ENCODE results near the gene PRDM4. TPM values are rescaled to one million over a fixed set of nuclear protein-coding genes. Genes with fewer than 3 reads are reported as not detected.

The PRDM4 gene
- total and polyA plus RNA-seq, 2 of the 4 experiments (the other 2 are of a cell fraction), result 20.1 to 26.7 TPM

GRCh38 chr12:107798580-107798979, 37.6 kb upstream of the PRDM4 start:
- Histone ChIP-seq H3K36me3 (ENCODE audit: control insufficient read depth, insufficient read depth, low read length) (no peaks in the 10 kb centered on the region), H3K4ac (ENCODE audit: low read depth, low read length) (no peak overlapping the region), H3K23ac (ENCODE audit: low read depth, low read length) (no peak overlapping the region), H2AK5ac (ENCODE audit: low read depth, low read length) (no peak overlapping the region), H2AFZ (replicated peaks; ENCODE audit: low read length, poor library complexity) (no peak overlapping the region), H3K4me2 (ENCODE audit: low read depth, low read length) (no peak overlapping the region), H3K79me1 (ENCODE audit: low read depth in 1 of 2, low read length in 2 of 2) (no peaks in the 10 kb centered on the region), H3K4me3 (ENCODE audit: insufficient read depth, low read depth, low read length) (no peak overlapping the region), H2AK9ac (replicated peaks; ENCODE audit: low read depth, low read length, poor library complexity) (no peak overlapping the region), H3K4me1 (ENCODE audit: control insufficient read depth, insufficient read depth, low read length) (no peaks in the 10 kb centered on the region), H3K14ac (replicated peaks; ENCODE audit: low read depth, low read length) (no peak overlapping the region), H3K27ac (ENCODE audit: insufficient read depth, low read length) (no peak overlapping the region), H3K9me1 (ENCODE audit: insufficient read depth, low read length) (no peaks in the 10 kb centered on the region), H2BK15ac (ENCODE audit: low read depth, low read length) (no peak overlapping the region), H4K91ac (ENCODE audit: insufficient read depth, low read depth, low read length) (no peak overlapping the region), H3K18ac (ENCODE audit: low read depth, low read length) (no peak overlapping the region), H2BK5ac (ENCODE audit: low read depth, low read length, poor library complexity, severe bottlenecking) (no peak overlapping the region), H2BK20ac (ENCODE audit: low read depth, low read length) (no peak overlapping the region), H3K56ac (ENCODE audit: extremely low read depth, insufficient read depth, low read length) (no peak overlapping the region), H3K9me3 (ENCODE audit: control insufficient read depth, insufficient read depth, low read length) (no peaks in the 10 kb centered on the region), H3K27me3 (ENCODE audit: control insufficient read depth, insufficient read depth, low read length) (no peaks in the 10 kb centered on the region), H2BK120ac (ENCODE audit: low read depth, low read length) (no peak overlapping the region), H3K9ac (ENCODE audit: low read depth, low read length) (no peak overlapping the region), H4K5ac (ENCODE audit: low read depth, low read length) (no peak overlapping the region), H4K20me1 (ENCODE audit: insufficient read depth, low read length) (no peaks in the 10 kb centered on the region), H4K8ac (ENCODE audit: low read depth in 2 of 2, low read length in 2 of 2) (no peak overlapping the region)
- no peak for ATAC-seq (ENCODE audit: low read depth)
- ChIA-PET POLR2A (ENCODE audit: unreplicated experiment) (no interaction called here), CTCF (no interaction called here)
- DNase-seq, result no peak
- TF ChIP-seq BHLHE40 (IDR thresholded peaks at IDR 0.05; ENCODE audit: low read depth, low read length) (no peak), FOS (IDR thresholded peaks at IDR 0.05; ENCODE audit: low read depth, low read length) (no peak), POLR2A (IDR thresholded peaks at IDR 0.05; ENCODE audit: low read depth, low read length) (no peak), MAZ (IDR thresholded peaks at IDR 0.05; ENCODE audit: borderline replicate concordance, low read depth, low read length) (no peak), MXI1 (IDR thresholded peaks at IDR 0.05; ENCODE audit: borderline replicate concordance, low read depth, low read length) (no peak), SMC3 (IDR thresholded peaks at IDR 0.05; ENCODE audit: low read depth, low read length) (no peak)
- TF ChIP-seq, protein P1, sequence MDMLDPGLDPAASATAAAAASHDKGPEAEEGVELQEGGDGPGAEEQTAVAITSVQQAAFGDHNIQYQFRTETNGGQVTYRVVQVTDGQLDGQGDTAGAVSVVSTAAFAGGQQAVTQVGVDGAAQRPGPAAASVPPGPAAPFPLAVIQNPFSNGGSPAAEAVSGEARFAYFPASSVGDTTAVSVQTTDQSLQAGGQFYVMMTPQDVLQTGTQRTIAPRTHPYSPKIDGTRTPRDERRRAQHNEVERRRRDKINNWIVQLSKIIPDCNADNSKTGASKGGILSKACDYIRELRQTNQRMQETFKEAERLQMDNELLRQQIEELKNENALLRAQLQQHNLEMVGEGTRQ (IDR thresholded peaks at IDR 0.05; ENCODE audit: low read depth, low read length), result no peak
- TF ChIP-seq, protein P2, sequence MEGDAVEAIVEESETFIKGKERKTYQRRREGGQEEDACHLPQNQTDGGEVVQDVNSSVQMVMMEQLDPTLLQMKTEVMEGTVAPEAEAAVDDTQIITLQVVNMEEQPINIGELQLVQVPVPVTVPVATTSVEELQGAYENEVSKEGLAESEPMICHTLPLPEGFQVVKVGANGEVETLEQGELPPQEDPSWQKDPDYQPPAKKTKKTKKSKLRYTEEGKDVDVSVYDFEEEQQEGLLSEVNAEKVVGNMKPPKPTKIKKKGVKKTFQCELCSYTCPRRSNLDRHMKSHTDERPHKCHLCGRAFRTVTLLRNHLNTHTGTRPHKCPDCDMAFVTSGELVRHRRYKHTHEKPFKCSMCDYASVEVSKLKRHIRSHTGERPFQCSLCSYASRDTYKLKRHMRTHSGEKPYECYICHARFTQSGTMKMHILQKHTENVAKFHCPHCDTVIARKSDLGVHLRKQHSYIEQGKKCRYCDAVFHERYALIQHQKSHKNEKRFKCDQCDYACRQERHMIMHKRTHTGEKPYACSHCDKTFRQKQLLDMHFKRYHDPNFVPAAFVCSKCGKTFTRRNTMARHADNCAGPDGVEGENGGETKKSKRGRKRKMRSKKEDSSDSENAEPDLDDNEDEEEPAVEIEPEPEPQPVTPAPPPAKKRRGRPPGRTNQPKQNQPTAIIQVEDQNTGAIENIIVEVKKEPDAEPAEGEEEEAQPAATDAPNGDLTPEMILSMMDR (conservative IDR thresholded peaks at IDR 0.05; ENCODE audit: low read depth, low read length), result no peak
- intact Hi-C loops (cut with micrococcal nuclease) (no loop called here), dilution Hi-C loops (cut with HindIII; ENCODE audit: low sequenced_read_pairs, unreplicated experiment) (no loop called here), in situ Hi-C loops (cut with MboI; ENCODE audit: low sequenced_read_pairs) (no loop called here)
- WGBS, 2 experiments (ENCODE audit: extremely low coverage in 2 of 2, insufficient read length in 1 of 2), result no CpG with 5 or more reads among the region's 3 CpGs
- no TSS peak for BruUV-seq (replicated peaks)
